Caco-2 (cell line): ENCODE data around the gene HOXD11. TPM values are rescaled to one million over a fixed set of nuclear protein-coding genes. Genes with fewer than 3 reads are reported as not detected.

Experiments
- BruUV-seq: library from RNA; stranded (reverse); fragments of 400-500 nt; replicated peaks from 2 replicates; lab custom pipeline; 2021; lab: Mats Ljungman, UMichigan
- CTCF ChIA-PET: fragments of 300-600 bp; sonication (Branson Sonifier 250); formaldehyde crosslinking; loops from one replicate; lab custom pipeline; 2022; ENCODE audit warnings: antibody characterized with exemption; lab: Charles Lee
- POLR2A ChIA-PET: fragments of 300-600 bp; sonication (Branson Sonifier 250); formaldehyde crosslinking; loops from one replicate; lab custom pipeline; 2022; ENCODE audit warnings: antibody characterized with exemption; lab: Charles Lee
- DNase-seq, 2 experiments: peaks; one replicate each; pipeline versions ENCODE4 v3.0.0 to v3.0.0-alpha.2; 2020 to 2022
- H3K27me3 ChIP-seq: replicated peaks from 2 replicates; pipeline ENCODE4 v1.6.0; 2011; ENCODE audit warnings: low read length; ENCODE audit not compliant: control insufficient read depth, insufficient read depth
- H3K36me3 ChIP-seq: 2 replicates; pipeline ENCODE4 v1.5.1; 2011; ENCODE audit warnings: low read length; ENCODE audit not compliant: control insufficient read depth, insufficient read depth
- H3K4me1 ChIP-seq: fragments of 250-450 bp; sonication (Bioruptor Pico); 2 replicates; pipeline ENCODE4 v1.5.1; 2020; ENCODE audit warnings: mild to moderate bottlenecking
- H3K4me3 ChIP-seq: 2 replicates; pipeline ENCODE4 v1.5.1; 2011; ENCODE audit warnings: low read depth, mild to moderate bottlenecking, control low read depth, low read length
- H3K9me3 ChIP-seq: fragments of 250-450 bp; sonication (Bioruptor Pico); 2 replicates; pipeline ENCODE4 v1.5.1; 2020; ENCODE audit warnings: mild to moderate bottlenecking, moderate library complexity
- H3K27ac Mint-ChIP-seq: one replicate; pipeline ENCODE4 v1.8.0; 2022; ENCODE audit warnings: mixed read lengths; ENCODE audit not compliant: unreplicated experiment
- H3K27me3 Mint-ChIP-seq: one replicate; pipeline ENCODE4 v1.8.0; 2022; ENCODE audit warnings: mixed read lengths; ENCODE audit not compliant: insufficient read depth, unreplicated experiment
- H3K36me3 Mint-ChIP-seq: one replicate; pipeline ENCODE4 v1.8.0; 2022; ENCODE audit warnings: mild to moderate bottlenecking, mixed read lengths; ENCODE audit not compliant: insufficient read depth, unreplicated experiment
- H3K4me1 Mint-ChIP-seq: one replicate; pipeline ENCODE4 v1.8.0; 2022; ENCODE audit warnings: low read depth, mixed read lengths; ENCODE audit not compliant: unreplicated experiment
- H3K4me3 Mint-ChIP-seq: one replicate; pipeline ENCODE4 v1.8.0; 2022; ENCODE audit warnings: mild to moderate bottlenecking, moderate library complexity, mixed read lengths; ENCODE audit not compliant: unreplicated experiment
- H3K9me3 Mint-ChIP-seq: one replicate; pipeline ENCODE4 v1.8.0; 2022; ENCODE audit warnings: mixed read lengths; ENCODE audit not compliant: unreplicated experiment
- intact Hi-C: fragments of 100-400 bp; cut with micrococcal nuclease; formaldehyde crosslinking; loops from one replicate; pipeline ENCODE4 v1.10.0; 2022; ENCODE audit not compliant: unreplicated experiment
- total RNA-seq: library from RNA; stranded (reverse); gene quantifications from 2 replicates; pipeline ENCODE4 v1.2.3, GENCODE V29; 2022
- TF ChIP-seq, protein P1 (sequence below), 2 experiments: fragments of 200-600 bp in 1 of 2; IDR thresholded peaks; 1 replicate in 1 of 2; 2 replicates in 1 of 2; pipeline versions ENCODE4 v1.5.1 to v1.8.0; 2011 to 2022; ENCODE audit warnings: antibody characterized with exemption in 1 of 2, control low read depth in 1 of 2, inconsistent platforms in 1 of 2, low read depth in 1 of 2, low read length in 1 of 2, mild to moderate bottlenecking in 1 of 2, moderate library complexity in 1 of 2; ENCODE audit not compliant: insufficient read depth in 1 of 2, severe bottlenecking in 1 of 2, unreplicated experiment in 1 of 2

The HOXD11 gene
- total RNA-seq, 1 experiment from 2014 or later, result not detected

DNA sequence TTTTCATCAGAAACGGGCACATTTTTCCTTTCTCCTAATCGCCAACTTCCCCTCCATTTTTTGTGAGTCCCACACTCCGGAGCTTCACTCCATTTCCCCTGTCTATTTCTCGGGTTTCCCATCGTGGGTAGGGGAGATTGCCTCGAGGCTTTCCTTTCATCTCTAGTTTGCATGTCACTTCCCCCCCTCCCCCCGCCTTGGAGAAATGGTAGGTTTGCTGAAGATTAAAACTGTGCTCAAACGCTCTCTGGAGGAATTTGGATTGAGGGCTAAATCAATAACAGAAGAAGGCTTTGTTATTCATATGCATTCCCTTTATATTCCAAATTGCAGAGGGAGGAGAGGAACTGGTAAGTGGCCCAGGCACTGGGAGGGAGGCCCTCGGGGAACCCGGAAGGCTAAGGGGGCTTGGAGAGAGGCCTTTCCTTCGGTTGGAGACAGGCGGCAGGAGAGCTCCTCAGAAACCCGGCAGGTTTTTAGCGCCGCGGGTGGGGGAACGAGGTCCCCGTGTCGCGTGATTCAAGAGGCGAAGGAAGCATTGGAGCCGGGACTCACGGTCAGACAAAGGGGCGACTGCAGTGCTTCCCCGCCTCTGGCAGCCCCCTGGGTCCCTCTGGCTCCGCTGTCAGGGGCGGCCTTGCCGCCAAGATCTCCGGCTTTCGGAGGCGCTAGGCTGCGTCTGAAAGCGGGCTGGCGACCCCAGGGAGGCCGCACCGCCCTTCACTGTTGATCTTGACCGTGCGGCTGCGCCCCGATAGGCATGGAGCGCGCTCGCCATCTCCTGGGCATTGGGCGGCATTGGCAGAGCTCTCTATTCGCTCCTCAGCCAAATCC lies 9.9 kb upstream of the HOXD11 start:
- Mint-ChIP-seq H3K27ac (no peak overlapping the region), H3K27me3 (peaks cover 38% of the 10 kb centered on the region), H3K4me1 (no peaks in the 10 kb centered on the region), H3K4me3 (peak overlapping the region; percentile 66), H3K9me3 (no peaks in the 10 kb centered on the region), H3K36me3 (no peaks in the 10 kb centered on the region)
- H3K36me3 ChIP-seq, result no peaks in the 10 kb centered on the region
- peak overlapping the region; percentile 42 for H3K4me3 ChIP-seq
- TF ChIP-seq, protein P1, sequence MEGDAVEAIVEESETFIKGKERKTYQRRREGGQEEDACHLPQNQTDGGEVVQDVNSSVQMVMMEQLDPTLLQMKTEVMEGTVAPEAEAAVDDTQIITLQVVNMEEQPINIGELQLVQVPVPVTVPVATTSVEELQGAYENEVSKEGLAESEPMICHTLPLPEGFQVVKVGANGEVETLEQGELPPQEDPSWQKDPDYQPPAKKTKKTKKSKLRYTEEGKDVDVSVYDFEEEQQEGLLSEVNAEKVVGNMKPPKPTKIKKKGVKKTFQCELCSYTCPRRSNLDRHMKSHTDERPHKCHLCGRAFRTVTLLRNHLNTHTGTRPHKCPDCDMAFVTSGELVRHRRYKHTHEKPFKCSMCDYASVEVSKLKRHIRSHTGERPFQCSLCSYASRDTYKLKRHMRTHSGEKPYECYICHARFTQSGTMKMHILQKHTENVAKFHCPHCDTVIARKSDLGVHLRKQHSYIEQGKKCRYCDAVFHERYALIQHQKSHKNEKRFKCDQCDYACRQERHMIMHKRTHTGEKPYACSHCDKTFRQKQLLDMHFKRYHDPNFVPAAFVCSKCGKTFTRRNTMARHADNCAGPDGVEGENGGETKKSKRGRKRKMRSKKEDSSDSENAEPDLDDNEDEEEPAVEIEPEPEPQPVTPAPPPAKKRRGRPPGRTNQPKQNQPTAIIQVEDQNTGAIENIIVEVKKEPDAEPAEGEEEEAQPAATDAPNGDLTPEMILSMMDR (IDR thresholded peaks at IDR 0.05; ENCODE audit: insufficient read depth in 1 of 2, low read depth in 1 of 2, low read length in 1 of 2, severe bottlenecking in 1 of 2, unreplicated experiment in 1 of 2), result peak; percentile 91 to 93
- peaks cover 13% of the 10 kb centered on the region for H3K4me1 ChIP-seq
- peak; percentile 67 to 75 for DNase-seq
- H3K9me3 ChIP-seq, result no peaks in the 10 kb centered on the region
- POLR2A ChIA-PET, result no interaction called here
- CTCF ChIA-PET, result interaction anchor here (0.7 to 2.0 kb wide), 13 partner anchors 9 to 1348 kb away, joined by 3 to 16 read pairs (median 3); partner anchors contain the start of gene LNPK
- H3K27me3 ChIP-seq, result peaks cover 14% of the 10 kb centered on the region
- BruUV-seq, result no TSS peak
- intact Hi-C loops, result loop anchor here (1.0 to 10.0 kb wide), 6 partner anchors 492 to 1062 kb away; no protein-coding TSS in a partner anchor

DNA sequence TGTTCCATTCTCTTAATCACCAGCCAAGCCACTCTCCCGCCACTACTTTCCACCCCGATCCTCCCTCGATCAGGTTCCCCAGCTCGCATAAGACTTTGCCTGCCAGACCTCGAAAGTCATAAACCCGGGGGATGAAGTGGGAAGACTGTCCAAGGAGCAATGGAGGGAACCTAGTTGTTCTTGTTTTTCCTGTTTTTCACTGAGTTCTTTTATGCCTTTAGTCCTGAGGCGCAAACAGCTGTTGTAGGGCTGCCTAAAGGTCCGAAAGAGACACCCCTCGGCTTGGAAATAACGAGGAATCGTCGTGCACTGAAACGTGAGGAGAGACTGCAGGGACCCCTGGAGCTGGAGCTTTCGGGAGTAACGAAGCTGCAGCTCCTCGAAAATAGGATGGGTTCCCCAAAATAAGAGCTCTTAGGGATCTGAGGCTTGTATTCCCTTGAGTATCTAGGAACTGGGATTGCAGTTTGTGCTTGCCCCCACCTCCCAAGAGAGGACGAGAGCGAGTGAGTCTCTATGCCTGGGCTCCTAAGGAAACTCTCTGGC lies 9.2 kb upstream of the HOXD11 start:
- intact Hi-C loops, result loop anchor here (1.0 to 10.0 kb wide), 6 partner anchors 493 to 1063 kb away; no protein-coding TSS in a partner anchor
- Mint-ChIP-seq H3K27me3 (peaks cover 38% of the 10 kb centered on the region), H3K36me3 (no peaks in the 10 kb centered on the region), H3K9me3 (no peaks in the 10 kb centered on the region), H3K27ac (no peak overlapping the region), H3K4me1 (no peaks in the 10 kb centered on the region), H3K4me3 (peak overlapping the region; percentile 66)
- peaks cover 14% of the 10 kb centered on the region for H3K27me3 ChIP-seq
- H3K9me3 ChIP-seq, result no peaks in the 10 kb centered on the region
- ChIA-PET CTCF (interaction anchor here (0.7 to 2.0 kb wide), 11 partner anchors 8 to 1349 kb away, joined by 3 to 16 read pairs (median 4); no protein-coding TSS in a partner anchor), POLR2A (no interaction called here)
- TF ChIP-seq, protein P1 (IDR thresholded peaks at IDR 0.05; ENCODE audit: insufficient read depth in 1 of 2, low read depth in 1 of 2, low read length in 1 of 2, severe bottlenecking in 1 of 2, unreplicated experiment in 1 of 2), result no peak
- peaks cover 13% of the 10 kb centered on the region for H3K4me1 ChIP-seq
- H3K36me3 ChIP-seq, result no peaks in the 10 kb centered on the region
- BruUV-seq, result no TSS peak
- no peak for DNase-seq
- no peak overlapping the region; the same call in 1 of the 2 replicates for H3K4me3 ChIP-seq
